GM21737 (cell line): Measurements from ENCODE around the gene MPP3.
"Not testable (repeated sequence)": the region's sequence is repeated elsewhere in the genome, so short reads cannot be mapped to it uniquely, and the experiment has no call there.

Source experiments
- ATAC-seq: cut with Tn5 transposase; IDR thresholded peaks from one replicate; pipeline ENCODE4 v1.9.1; 2021; ENCODE audit warnings: mild to moderate bottlenecking, moderate library complexity; ENCODE audit not compliant: unreplicated experiment

MPP3 gene

DNA sequence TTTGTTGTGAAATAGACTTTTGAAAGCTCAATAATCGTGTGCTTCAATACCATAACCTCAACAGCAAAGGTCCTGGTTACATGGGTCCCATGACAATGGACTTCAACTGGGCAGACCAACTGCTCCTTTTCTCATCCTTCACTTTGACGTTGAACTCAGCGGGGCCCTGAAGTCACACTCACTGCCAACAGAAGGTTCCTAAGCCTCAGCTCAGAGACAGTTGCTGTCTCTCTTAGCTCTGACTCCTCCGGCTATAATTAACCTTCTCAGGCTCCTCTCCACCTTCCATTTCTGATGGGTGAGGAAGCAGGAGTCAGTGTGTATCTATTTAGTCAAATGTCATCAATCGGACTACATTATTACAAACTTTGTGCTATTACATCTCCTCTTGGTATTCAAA lies 23.8 kb downstream of the MPP3 start:
- no peak for ATAC-seq

DNA sequence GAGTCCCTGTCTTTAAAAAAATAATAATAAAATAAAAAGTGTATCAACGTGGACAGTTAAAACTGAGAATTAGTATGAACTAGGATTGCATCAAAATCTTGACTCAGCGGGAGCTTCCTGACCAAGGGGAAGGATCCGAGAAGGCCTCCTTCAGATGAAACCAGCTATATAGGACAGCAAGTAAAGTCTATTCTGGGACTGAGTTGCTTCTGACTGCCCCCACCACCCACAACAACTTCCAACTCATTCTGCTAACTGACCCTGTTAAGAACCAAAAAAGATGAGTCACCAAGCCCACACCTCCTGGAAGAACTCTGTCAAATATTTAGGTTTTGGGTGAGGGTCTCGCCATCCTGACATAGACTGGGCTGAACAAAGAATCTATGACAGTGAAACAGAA lies 24.9 kb downstream of the MPP3 start:
- no peak for ATAC-seq

DNA sequence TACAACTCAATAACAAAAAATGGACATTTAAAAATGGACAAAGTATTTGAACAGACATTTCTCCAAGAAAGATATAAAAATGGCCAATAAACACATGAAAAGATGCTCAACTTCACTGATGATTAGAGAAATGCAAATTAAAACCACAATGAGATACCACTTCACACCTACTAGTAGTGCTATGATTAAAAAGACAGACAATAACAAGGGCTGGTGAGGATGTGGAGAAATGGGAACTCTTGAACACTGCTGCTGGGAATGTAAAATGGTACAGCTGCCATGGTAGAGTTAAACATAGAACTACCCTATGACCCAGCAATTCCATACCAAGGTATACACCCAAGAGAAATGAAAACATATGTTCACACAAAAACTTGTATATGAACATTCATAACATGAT lies 27.8 kb downstream of the MPP3 start:
- ATAC-seq, result no peak

DNA sequence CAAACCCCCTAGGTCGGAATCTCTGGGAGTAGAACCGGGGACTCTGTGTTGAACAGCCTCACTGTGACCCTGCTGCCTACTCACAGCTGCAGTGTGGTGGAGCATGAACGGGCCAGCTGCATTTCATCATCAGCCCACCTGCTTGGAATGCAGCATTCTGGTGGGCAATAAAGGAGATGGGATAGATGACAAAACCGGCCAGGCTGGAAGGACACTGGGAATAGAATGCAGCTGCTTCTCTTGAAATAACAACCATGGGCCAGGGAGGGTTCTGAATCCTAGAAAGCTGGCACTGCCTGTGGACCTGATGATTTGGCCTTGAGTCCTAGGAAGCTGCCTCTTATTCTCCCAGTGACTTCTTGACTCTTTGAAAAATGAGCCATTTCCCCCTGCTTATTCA lies 29.2 kb downstream of the MPP3 start:
- no peak for ATAC-seq

DNA sequence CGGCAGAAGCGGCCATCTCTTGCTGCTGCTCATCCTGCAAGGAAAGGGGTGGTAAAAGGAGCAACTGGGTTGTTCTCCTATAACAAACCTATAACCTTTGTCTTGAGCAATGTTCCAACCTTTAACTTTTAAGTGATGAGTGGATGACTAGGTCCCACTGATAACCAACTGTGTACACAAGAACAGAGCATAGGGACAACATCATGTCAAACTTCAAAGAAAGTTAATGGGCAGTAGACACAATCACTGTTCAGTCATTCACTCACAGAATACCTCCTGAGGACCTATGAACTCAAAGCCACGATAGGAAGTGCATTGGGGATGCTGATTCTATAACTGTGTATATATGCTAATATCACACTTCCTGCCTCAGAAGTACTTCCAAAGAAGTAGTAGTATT lies 31.1 kb downstream of the MPP3 start:
- ATAC-seq, result no peak

DNA sequence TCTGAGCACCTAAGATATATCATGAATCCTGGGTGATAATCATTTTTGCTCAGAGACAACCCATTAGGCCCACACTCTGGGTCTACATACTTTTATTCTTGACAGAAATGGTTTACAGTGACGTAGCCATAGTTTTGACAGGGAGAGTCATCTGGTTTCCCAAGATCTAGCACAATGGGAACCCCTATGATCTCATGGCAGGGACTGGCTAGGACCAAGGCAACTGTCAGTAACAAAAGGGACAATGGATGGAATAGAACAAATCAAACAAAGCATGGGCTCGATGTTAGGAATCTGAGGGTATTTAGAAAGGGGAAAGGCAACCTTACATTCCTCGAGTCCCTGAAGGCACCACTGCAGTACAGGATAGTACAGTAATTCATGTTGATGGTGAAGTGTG lies 32.2 kb downstream of the MPP3 start:
- no peak for ATAC-seq

DNA sequence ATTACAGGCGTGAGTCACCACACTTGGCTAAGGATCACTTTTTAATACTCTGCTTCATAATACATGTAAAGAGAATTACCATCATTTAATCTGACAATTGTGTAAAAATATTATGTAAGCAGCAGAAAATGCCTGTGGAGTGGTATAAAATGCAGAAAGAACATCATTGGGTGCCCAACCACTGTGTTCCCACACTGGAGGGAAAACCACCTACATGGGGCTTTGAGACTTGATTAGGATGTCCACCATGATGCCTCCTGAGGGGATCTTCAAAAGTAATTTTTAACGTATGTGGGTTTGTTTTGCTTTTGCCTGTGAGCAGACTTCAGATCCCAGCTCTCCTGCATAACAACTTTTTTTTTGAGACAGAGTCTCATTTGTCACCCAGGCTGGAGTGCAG lies 33.9 kb downstream of the MPP3 start:
- no peak for ATAC-seq

DNA sequence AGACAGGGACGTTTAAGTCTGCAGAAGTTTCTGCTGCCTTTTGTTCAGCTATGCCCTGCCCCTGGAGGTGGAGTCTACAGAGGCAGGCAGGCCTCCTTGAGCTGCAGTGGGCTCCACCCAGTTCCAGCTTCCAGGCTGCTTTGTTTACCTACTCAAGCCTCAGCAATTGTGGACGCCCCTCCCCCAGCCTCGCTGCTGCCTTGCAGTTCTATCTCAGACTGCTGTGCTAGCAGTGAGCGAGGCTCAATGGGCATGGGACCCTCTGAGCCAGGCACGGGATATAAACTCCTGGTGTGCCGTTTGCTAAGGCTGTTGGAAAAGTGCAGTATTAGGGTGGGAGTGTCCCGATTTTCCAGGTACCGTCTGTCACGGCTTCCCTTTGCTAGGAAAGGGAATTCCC lies 34.9 kb downstream of the MPP3 start:
- not testable (repeated sequence) for ATAC-seq

DNA sequence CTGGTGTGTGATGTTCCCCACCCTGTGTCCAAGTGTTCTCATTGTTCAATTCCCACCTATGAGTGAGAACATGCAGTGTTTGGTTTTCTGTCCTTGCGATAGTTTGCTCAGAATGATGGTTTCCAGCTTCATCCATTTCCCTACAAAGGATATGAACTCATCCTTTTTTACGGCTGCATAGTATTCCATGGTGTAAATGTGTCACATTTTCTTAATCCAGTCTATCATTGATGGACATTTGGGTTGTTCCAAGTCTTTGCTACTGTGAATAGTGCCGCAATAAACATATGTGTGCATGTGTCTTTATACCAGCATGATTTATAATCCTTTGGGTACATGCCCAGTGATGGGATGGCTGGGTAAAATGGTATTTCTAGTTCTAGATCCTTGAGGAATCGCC lies 40.3 kb downstream of the MPP3 start:
- not testable (repeated sequence) for ATAC-seq

DNA sequence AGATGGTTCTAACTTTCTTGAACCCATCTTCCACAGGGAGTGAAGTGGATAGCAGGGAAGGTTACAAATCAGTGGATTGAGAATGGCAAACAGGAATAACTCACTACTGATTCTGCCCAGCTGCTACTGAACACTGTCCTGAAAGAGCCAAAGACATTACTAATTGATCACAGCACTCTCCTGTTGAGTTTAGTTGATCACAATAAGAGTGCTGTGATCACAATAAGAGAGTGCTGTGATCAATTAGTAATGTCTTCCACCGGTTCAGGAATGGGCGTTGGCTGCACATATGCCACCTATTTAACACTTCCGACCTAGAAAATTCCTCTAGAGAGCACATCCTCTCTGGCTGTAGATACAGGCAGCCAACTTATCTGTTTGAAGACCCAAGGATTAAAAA lies 41.4 kb downstream of the MPP3 start:
- ATAC-seq, result no peak

DNA sequence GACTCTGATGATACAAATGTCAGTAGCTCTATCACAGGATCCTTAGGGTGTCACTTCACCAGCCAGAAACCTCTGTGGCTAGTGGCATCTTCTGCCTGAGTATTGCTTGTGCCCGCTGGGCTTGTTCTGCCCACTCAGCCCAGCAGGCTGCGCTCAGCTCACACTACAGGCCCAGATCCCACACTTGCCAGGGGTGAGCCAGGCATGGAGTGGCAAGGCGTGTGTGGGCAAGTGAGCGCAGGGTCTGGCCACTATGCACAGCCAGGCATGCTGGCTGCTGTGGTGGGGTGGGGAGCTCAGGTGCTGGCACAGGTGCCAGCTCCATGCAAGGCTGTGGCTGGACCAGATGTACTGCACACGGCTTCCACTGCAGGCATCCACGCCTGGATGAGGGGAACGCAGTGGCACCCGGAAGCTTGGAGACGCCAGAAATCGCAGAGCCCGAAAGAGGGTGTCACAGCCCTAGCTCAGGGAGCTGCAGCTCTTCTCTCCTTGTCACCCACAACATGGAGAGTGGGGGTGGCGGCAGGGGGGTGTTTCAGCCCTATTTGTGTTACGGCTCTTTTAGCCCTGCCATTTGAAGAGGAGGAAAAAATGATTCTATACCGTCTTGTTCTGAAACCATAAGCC lies 42.5 kb downstream of the MPP3 start:
- ATAC-seq, result no peak

DNA sequence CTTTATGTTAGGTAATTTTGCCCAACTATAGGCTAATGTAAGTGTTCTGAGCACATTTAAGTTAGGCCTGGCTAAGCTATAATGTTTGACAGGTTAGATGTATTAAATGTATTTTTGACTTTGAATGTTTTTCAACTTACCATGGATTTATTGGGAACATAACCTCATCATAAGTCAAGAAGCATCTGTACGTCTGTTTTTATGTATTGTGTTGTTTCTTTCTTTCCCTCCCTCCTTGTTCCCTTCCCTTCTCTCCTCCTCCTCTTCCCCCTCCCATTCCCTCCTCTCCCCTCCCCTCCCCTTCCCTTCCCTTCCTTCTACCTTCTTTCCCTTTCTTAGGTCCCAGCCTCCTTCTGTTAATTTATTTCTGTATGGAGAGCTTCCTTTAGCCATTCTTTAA lies 43.5 kb downstream of the MPP3 start:
- ATAC-seq, result no peak

DNA sequence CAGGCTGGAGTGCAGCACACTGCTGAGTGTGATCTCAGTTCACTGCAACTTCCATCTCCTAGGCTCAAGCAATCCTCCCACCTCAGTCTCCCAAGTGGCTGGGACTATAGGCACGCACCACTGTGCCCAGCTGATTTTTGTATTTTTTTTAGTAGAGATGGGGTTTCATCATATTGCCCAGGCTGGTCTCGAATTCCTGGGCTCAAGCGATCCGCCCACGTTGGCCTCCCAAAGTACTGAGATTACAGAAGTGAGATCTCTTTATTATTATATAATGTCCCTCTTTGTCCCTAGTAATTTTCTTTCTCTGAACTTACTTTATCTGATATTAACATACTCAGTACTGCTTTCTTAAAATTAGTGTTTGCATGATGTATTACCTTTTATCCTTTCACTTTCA lies 44.4 kb downstream of the MPP3 start:
- ATAC-seq, result no peak

DNA sequence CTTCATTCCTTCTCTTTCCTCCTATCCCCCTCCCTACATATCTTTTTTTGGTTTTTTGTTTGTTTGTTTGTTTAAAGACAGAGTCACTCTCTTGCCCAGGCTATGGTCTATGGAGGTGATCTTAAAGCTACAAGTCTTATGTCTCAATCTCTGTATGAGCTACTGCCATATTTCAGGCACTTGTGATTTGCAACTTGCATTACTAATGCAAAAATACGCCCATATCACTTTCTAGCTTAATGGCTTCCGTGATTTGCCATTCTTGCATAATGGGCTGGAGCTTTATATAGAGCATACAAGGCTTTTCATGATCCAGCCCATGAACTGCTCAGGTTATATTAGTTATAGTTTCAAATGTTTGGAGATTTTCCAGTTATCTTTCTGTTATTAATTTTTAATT lies 45.2 kb downstream of the MPP3 start:
- ATAC-seq, result no peak

DNA sequence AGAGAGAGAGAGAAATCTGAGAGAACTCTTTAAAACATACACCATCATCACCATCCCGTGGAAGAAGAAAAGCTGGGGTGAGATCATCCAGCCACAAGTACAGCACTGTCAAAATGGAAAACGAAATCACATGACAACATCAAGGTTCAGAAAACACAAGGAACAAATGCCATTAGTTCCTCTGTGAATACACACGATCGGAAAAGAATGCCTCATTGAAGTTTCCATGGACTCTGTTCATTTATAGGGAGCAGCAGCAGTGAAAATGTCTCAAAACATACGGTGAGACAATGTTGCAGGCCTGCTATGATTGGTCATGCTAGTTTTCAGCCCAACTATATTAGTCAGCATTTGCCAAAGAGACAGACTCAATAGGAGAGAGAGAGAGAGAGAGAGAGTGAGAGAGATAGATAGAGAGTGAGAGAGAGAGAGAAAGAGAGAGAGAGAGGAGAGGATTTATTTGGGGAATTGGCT lies 48.3 kb downstream of the MPP3 start:
- ATAC-seq, result no peak

DNA sequence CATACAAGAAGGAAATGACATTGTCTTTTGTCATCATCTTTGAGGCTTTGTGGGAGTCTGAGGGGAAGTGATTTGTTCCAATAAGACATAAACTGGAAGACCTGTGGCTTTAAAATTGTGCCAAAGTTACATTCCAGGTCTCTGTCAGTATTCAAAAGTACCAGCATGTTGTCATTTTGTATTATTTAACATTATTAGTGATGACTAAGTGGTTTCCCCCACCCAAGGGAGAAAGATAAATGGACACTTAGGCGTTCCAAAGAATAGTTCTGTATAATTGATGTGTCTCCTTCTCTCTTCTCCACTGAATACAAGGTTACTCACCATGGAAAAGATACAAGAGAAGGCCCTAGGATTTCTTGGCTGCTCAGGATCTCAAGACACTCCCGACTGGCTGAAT lies 48.9 kb downstream of the MPP3 start:
- ATAC-seq, result no peak

DNA sequence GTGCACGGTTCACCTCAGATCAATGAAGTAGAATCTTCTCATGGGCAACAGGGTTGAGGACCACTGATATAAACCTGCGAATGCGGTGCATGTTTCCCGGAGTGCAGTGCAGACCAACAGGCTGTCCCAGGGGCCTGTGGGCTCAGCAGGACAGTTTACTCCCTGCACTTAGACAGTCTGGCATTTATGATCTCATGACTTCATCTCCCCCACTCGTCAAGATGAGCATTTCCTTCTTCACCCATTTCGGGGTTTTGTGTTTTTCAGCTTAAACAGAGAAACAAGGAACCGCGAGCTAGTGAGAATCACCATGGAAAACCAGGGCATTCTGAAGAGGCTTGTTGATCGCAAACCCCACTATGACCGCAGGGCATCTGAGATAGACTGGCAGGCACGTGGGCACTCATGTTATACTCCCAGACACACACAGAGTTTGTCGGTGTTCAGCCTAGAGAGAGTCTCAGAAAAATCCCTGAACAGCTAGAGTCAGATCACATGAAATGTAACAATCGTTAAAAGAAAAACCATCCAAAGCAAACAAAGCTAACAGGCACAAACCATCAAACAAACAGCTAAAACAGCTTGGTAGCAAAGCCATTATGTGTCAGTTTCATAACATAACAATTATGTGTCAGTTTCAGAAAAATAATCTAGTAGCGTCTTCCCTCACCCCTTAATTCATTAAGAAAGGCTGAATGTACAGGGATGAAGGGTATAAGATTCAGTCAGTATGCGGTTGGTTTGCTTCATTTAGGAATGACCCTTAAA lies 49.8 kb downstream of the MPP3 start:
- no peak for ATAC-seq

DNA sequence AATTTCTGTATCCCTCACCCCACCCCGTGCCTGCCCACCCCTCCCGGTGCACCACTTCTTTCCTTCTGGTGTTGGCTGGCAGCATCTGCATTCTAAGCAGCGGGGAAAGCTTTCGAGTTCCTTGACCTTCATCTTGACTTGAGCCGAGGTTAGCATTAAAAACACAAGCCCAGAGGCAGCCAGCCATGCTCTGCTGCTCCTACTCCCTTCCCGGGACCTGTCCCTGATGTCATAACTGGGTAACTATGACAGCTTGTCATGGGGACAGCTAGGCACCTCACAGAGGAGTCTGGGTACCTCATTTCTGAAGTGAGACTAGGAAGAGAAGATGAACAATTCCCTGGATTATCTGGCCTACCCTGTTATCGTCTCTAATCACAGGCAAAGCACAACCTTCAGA lies 52.8 kb downstream of the MPP3 start, which contains the start of gene CFAP97D1:
Gene CFAP97D1 (plus strand): TSS at position 301 of the 400 bp plus-strand sequence. CDS start 28 bp downstream, at position 329.
- ATAC-seq, result no peak

DNA sequence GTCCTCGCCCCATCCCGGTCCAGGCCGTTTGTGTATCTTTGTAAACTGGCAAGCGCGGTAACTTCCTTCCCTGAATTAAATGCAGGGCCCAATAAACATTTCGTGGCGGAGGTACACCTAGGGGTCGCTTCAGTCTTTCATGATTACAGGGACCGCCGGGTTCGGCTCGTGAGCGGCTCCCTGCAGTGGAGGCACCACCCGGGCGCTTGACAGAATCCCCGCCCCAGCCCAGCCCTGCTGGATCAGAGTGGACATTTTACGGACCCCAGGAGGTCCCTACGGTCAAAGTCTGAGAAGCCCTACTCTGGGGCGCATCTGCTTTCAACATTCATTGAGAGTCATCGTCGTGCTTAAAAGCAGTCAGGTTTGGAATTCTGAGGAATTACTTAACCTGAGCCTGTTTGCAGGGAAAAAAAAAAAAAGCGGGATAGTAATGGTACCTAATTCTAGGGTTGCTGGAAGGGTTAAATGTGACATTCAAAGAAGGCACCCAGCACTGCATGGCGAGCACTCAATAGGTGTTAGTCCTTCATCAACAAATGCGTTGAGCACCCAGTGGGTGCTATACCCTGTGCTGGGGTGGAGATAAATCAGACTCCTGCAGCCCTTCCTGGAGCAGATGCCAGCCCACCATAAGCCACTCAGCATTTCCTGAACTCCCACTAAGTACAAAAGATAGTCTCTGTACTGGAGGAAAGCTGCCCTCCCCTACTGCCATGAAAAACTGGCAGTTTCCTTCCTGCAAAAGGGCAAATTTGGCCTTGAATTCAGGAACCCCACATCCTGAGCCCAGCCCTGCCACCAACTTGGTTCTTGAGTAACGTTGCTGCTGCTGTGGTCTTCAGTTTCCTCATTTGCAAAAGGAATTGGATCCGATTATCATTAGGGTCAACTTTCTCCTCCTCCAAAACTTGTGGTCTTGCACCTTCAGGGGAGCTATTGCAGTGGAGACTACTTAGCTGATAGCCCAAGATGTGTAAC lies 53.5 kb downstream of the MPP3 start:
- ATAC-seq, result no peak

DNA sequence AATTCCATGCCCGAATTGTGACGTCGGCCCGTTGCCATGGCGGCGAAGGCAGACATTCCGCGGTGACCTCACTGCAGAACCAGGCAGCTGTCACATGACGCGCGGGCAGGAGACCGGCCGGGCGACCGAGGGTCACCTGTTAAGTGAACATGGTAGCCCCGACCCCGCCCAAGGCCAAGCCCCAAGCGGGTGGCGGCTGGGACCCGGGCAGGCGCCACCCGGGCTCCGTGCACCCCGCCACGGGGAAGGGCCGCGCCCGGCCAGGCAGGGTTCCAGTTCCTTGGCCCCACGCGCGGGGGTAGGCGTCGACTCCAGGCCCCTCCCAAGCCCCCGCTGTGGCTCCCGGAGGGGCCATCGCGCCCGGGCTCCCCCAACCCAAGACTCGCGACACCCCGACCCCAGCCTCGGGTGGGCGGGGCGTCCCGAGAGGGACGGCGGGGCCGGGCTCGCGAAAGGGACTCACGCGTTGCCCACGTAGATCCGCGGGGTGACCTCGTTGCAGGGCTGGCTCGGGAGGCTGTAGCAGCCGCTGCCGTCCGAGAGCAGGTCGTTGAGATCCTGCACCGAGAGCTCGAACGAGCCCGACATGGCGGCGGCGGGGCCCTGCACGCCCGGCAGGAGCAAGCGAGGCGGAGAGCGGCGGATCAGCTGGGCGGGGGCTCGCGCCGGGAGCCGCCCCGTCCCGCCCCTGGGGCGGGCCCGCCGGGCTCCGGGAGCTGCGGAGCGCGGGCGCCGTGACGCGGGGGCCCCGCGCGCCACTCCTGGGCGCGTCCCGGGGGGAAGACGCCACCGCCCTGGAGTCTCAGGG lies 54.4 kb downstream of the MPP3 start, which contains the start of gene DUSP3:
Gene DUSP3 (minus strand): TSS at position 641 of the 808 bp plus-strand sequence. CDS start 53 bp downstream, at position 588.
- peak; percentile 76 for ATAC-seq
